GM21619 (cell line): Measurements from ENCODE around the gene NDUFAF8.

ENCODE experiments used
- ATAC-seq: cut with Tn5 transposase; IDR thresholded peaks from one replicate; pipeline ENCODE4 v1.9.1; 2021; ENCODE audit not compliant: unreplicated experiment

Gene NDUFAF8

DNA sequence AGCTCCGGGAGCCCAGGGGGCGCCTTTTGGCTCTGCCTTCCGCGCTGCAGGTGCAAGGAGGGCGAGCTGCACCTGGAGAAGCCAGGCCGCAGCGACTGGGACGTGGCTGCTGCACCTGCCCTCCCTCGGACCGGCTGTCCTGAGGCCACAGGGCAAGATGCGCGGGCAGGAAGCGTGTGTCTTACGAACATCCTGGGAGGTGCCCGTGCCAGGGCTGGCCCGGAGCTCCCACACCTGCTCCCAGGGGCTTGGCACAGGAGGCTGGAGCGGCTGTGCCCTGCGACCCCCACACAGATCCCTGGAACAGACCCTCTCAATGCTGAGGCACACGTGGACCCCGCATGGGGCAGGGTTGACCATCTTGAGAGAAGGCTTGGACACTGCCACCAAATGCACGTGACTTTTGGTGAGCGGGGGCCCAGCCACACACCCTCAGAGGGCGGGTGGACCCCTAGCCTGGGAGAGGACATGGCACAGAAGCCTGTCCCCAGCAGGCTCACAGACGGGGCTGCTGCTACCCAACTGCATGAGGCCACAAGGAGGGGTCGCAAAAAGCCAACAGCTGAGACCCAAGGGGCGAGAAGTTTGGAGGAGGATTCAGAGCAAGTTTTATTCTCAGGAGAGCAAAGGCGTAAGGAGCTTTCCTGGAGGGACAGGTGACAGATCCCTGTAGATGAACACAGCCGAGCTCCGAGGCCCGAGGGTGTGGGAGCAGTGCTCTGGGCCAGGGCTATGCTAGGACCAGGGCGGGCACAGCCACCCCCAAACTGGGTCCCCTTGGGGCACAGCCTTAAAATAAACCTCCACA, 11.4 kb downstream of the NDUFAF8 start:
- no peak for ATAC-seq

GRCh38 chr17:81251094-81251708, 12.1 kb downstream of the NDUFAF8 start:
- no peak for ATAC-seq

DNA sequence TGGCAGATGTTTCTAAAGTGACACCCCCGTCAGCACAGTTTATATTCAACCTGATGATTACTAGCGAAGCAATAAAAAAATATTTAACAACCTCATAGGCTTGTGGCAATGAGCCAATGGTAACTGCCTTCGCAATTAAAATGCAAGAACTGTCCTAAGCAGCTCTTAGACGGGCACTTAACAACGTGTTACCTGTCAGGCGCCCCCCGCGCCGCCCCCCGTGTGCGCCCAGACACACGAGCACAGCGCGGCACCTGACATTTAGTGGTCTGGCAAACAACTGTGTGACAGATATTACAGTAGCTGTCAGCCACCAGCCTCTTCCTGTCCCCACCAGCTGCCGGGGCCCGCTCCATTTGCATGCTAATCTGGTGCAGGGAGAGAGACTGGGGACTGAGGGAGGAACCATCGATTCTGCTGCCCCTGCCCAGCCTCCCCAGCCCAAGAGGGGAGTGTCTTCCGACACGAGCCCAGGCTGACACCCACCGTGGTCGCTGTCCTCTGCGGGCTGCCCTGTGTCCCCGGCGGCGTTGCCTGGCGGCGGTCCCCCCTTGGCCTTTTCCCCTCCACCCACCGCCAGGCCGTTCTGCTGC, 12.7 kb downstream of the NDUFAF8 start:
- no peak for ATAC-seq

- ATAC-seq: no peak
Observed at GRCh38 chr17:81252326-81252986, 13.3 kb downstream of the NDUFAF8 start.

- no peak for ATAC-seq
Observed at GRCh38 chr17:81252987-81253329, 13.8 kb downstream of the NDUFAF8 start.

GRCh38 chr17:81253358-81254131, 14.4 kb downstream of the NDUFAF8 start:
- no peak for ATAC-seq

DNA sequence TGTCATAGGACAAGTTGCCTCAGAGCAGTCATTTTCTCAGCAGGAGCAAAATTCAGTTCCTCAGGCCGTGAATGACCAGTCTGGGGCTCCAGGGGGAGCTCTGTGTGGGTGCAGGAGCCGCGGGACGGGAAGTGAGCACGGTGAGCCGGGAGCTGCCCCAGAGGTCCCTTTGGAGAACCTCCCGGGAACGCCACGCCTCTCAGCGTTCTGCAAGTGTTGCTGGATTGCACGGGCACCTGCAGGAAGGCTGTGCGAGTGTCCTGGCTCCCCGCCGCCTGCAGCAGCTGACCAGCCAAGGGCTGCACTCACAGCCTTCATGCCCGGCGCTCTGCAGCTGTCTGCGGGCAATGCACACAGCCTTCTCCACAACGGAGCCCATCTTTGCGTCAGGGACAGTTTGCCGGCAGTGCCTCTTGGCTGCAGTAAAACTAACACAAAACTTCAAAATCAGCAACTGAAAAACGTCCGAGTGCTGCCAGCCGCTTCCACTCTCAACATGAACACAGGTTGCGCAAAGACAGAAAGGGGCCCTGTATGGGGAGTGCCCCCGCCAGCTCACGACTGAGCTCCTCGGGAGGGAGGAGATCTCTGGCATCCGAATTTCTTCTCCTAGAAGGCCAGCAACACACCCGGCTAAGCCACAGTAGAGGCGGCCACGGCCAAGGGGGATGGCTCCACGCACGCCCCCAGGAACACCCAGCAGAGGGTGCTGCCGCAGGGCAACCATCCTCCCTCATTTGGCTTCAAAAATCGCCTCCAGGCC, 16.0 kb downstream of the NDUFAF8 start:
- ATAC-seq: no peak

- ATAC-seq: no peak
Observed at GRCh38 chr17:81256616-81257015, 17.5 kb downstream of the NDUFAF8 start.

DNA sequence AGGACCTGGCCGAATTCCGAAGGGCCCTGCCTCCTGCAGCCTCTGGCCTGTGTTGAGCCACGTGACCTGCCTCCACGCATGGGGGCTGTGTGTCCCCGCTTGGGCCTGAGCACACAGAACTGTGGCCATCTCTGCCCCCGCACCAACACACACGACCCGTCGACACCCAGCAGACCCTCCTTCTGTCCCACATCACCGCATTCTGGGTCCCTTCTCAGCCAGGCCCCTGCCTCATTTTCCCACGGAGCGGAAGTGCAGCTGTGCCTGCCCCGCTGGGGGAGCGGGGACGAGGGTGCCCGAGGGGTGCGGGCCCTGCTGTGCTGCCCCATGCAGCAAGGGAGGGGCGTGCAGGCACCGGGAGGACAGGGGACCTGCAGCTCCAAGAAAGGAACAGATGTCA, 18.4 kb downstream of the NDUFAF8 start:
- no peak for ATAC-seq

DNA sequence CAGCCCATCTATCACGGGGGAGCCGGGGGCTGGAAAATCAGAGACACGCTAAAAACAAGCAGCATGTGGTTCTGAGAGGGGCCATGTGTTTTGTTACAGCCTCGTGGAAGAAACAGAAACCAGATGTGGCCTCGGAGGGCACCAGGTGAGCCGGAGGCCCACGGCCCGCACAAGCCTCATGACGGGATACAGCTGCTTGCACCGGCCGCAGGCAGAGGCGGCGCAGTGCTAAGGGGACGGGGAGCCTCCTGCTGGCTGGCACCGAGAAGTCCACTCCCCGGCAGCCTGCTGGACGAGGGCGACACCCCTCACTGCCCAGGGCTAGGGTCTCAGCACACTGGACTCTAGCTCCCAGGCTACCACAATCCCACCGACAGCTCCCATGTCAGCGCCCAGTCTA, 19.2 kb downstream of the NDUFAF8 start:
- no peak for ATAC-seq

- no peak for ATAC-seq
Observed at GRCh38 chr17:81259058-81259605, 20.0 kb downstream of the NDUFAF8 start.

DNA sequence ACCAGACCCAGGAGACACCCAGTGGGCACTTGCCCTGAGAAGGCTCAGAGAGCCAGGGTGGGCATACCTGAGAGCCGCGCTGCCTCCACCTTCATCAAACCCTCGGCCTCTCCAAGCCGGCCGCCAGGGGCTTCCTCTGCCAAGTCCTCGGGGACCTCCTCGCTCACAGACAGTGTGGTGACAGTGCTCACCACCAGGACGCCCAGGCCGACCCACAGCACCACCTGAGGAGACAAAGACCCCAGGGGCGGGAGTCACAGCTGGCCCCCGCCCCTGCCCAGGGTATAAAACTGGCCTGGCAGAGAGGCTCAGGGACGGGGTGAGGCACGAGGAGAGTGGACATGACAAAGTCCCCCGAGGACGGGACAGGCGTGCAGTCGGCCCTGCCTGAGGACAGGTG, 21.1 kb downstream of the NDUFAF8 start:
- no peak for ATAC-seq

GRCh38 chr17:81260641-81261040, 21.5 kb downstream of the NDUFAF8 start:
- no peak for ATAC-seq

GRCh38 chr17:81261096-81261495, 22.0 kb downstream of the NDUFAF8 start:
- ATAC-seq: no peak

DNA sequence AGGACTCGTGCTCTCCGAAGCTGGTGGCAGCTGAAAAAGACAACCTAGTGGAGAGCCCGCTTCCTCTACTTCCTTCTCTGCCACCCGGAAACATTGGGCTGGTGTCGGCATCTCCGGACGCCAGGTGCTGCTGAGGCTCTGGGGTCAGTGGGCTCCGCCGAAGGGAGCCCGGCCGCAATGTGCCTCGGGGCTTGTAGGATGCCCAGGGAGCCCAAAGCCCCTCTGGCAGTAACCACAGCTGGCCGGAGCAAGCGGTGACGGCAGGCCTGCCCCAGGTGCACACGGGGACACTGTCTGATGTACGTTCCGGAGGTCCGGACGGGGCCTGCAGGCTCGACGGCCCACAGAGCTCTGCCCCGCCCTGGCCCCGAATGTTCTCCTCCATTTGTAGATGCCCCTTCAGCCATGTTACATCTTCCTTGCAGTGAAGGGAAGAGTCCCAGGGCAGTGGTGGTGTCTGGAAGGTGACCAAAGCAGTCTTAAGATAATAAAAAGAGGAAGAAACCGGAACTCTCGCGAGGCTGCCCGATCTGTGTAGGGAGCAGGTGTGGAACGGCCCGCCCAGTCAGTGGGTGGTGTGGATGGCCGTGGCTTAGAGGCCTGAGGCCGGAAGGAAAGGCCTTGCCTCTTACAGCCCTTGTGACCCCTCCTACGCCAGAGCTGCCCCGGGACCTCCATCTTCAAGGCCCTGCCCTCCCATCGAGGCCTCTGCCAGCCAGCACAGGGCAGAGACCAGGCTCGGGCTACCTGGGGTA, 22.6 kb downstream of the NDUFAF8 start:
- no peak for ATAC-seq

DNA sequence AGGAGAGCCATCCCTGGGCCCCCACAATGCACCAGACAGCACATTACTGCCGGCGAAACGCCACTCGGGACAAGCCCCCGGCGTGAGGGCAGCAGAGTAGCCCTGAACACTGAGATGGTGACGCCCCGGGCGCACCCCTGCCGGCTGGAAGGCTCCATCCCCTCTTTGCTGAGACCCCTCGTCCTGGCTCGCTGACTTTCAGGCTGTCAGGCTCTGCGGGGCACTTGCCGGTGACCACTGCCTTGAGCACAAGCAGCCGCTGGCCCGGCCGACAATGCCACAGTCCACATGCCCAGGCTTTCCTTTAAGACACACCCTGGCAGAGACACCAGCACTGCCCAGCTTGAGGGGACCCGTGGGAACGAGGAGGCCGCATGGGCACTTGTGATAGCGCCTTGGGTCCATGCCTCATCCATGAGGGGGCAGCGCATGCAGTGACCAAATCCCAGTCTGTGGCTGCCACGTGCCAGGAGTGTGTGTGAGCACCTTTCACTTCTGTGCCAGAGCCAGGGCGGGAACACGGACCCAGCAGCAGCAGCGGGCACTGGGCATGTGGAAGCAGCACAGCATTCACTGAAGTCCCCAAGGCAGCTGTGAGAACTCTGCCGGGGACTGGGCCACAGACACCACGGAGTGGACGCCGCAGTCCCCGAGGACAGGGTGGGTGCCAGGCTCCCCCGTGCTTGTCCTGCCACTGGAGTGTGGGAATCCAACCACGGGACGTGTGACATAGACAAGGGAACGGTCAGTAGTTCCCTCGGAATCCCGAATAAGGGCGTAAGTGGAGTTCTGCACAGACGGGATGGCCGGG, 24.5 kb downstream of the NDUFAF8 start:
- no peak for ATAC-seq

DNA sequence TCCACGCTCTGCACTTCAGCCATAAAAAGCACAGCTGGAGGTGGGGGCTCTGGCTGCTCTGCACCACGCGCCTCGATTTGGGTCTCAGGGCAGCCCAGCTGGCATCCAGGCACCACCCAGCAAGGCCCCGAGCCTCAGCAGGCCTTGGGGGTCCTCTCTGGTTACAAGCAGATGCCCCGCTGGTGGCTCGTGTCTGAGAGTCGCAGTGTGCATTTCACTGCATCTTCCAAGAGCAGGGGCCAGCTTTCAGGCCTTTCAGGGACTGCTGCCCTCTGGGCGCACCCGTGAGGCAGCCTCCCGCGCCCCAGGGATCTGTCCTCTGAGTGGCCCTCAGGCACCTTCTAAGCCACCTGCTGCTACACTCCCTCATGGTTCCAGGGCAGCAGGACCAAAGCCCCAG, 25.5 kb downstream of the NDUFAF8 start:
- no peak for ATAC-seq

DNA sequence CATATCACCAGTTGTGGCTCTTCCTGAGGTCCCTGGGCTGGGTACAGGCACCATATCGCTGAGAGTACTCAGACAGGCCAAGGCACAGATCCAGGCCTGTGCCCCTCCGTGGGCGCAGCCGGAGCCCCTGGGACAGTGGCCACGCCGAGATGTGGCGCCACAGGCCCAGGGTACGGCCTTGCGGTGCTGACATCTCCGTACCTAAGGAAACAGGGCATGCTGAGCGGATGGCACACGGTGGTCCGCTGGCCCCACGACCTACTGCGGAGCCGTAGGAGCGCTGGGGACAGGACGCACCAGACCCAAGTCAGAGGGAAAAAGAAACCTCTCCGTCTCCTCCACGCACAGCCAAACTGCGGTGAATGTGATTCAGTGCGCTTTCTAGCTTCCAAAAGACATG, 26.5 kb downstream of the NDUFAF8 start:
- no peak for ATAC-seq
